ENCODE data around the gene IL10RB. TPM values are rescaled to one million over a fixed set of nuclear protein-coding genes. Genes with fewer than 3 reads are reported as not detected.

Gene IL10RB
- total and polyA plus RNA-seq, 2 of the 8 experiments (the other 6 are each of a cell fraction or from before 2014, with no cell fraction given): 2.7 to 3.2 TPM

GRCh38 chr21:33301632-33302002, 35.5 kb downstream of the IL10RB start:
- WGBS, 2 experiments (ENCODE audit: extremely low coverage in 1 of 2, insufficient coverage in 1 of 2, insufficient read length in 1 of 2, insufficient replicate concordance in 2 of 2, low coverage in 1 of 2, low lambda C conversion rate in 2 of 2, missing lambda C conversion rate in 1 of 2): 90% methylated on average over 2 of the region's 2 CpGs; no CpG with 5 or more reads in 1 of the 2 experiments
- Histone ChIP-seq H2BK15ac (ENCODE audit: low read length) (no peak overlapping the region), H3K4me1 (replicated peaks in 1 of 4; ENCODE audit: control insufficient read depth in 3 of 4, insufficient read depth in 4 of 4, low read length in 3 of 4) (no peaks in the 10 kb centered on the region), H3K56ac (replicated peaks; ENCODE audit: insufficient read length, low read depth, low read length) (no peak overlapping the region), H3K4me3 (ENCODE audit: extremely low read depth in 1 of 4, insufficient read depth in 2 of 4, low read depth in 3 of 4, low read length in 4 of 4) (no peak overlapping the region), H4K91ac (replicated peaks; ENCODE audit: insufficient read length, low read length) (no peak overlapping the region), H2BK5ac (ENCODE audit: low read depth, low read length) (no peak overlapping the region), H3K9ac (replicated peaks in 1 of 4; ENCODE audit: extremely low read depth in 1 of 4, low read depth in 3 of 4, low read length in 3 of 4) (no peak overlapping the region), H3K18ac (ENCODE audit: extremely low read depth, low read length) (no peak overlapping the region), H3K36me3 (ENCODE audit: control insufficient read depth in 2 of 4, insufficient read depth in 4 of 4, low read length in 3 of 4) (no peaks in the 10 kb centered on the region), H4K20me1 (replicated peaks in 1 of 2; ENCODE audit: control insufficient read depth in 1 of 2, insufficient read depth in 2 of 2, low read length in 2 of 2) (no peaks in the 10 kb centered on the region), H3K4ac (replicated peaks; ENCODE audit: insufficient read length, low read depth, low read length) (no peak overlapping the region), H3K4me2 (ENCODE audit: insufficient read depth in 1 of 2, low read depth in 2 of 2, low read length in 2 of 2) (no peak overlapping the region), H3K27me3 (replicated peaks in 1 of 4; ENCODE audit: control insufficient read depth in 3 of 4, extremely low read depth in 1 of 4, insufficient read depth in 3 of 4, low read length in 3 of 4) (no peaks in the 10 kb centered on the region), H3K23ac (ENCODE audit: insufficient read length) (no peak overlapping the region), H3K79me2 (ENCODE audit: control insufficient read depth in 1 of 2, insufficient read depth in 2 of 2, low read length in 2 of 2) (no peaks in the 10 kb centered on the region), H2BK20ac (ENCODE audit: low read length) (no peak overlapping the region), H2BK12ac (ENCODE audit: low read depth, low read length) (no peak overlapping the region), H3K23me2 (ENCODE audit: low read depth, low read length) (no peaks in the 10 kb centered on the region), H3K79me1 (ENCODE audit: low read depth, low read length) (no peaks in the 10 kb centered on the region), H4K5ac (ENCODE audit: insufficient read length, low read depth, low read length) (no peak overlapping the region), H2BK120ac (replicated peaks; ENCODE audit: low read depth, low read length) (no peak overlapping the region), H2AK5ac (ENCODE audit: low read depth, low read length) (no peak overlapping the region), H3K27ac (ENCODE audit: low read depth, low read length) (no peak overlapping the region), H2AFZ (ENCODE audit: low read length) (no peak overlapping the region), H3K9me3 (ENCODE audit: insufficient read depth in 2 of 2, low read depth in 1 of 2, low read length in 1 of 2) (no peaks in the 10 kb centered on the region), H3K14ac (ENCODE audit: insufficient read length) (no peak overlapping the region), H4K8ac (ENCODE audit: extremely low read depth, insufficient read depth, low read length) (no peak overlapping the region)
- CTCF ChIA-PET (ENCODE audit: partially characterized antibody): interaction anchor here (0.7 to 3.1 kb wide), 6 partner anchors 12 to 262 kb away, joined by 3 to 13 read pairs (median 4); no protein-coding TSS in a partner anchor
- POLR2A ChIA-PET (ENCODE audit: partially characterized antibody): no interaction called here
- FAIRE-seq (no peak), DNase-seq (ENCODE audit: low read depth in 1 of 2, low spot score in 2 of 2) (peak in 1 of 2 experiments; percentile 16)
- TF ChIP-seq PHF8 (conservative IDR thresholded peaks at IDR 0.05; ENCODE audit: low read depth, low read length): no peak
- no peak for TF ChIP-seq POU5F1 (IDR thresholded peaks at IDR 0.05; ENCODE audit: low read depth, low read length)
- no peak for TF ChIP-seq POLR2AphosphoS5 (IDR thresholded peaks at IDR 0.05; ENCODE audit: low read depth, low read length)
- no peak for TF ChIP-seq SRF (IDR thresholded peaks at IDR 0.05; ENCODE audit: low read depth, low read length)
- TF ChIP-seq BRCA1 (IDR thresholded peaks at IDR 0.05; ENCODE audit: low read depth, low read length): no peak
- TF ChIP-seq, protein P1, sequence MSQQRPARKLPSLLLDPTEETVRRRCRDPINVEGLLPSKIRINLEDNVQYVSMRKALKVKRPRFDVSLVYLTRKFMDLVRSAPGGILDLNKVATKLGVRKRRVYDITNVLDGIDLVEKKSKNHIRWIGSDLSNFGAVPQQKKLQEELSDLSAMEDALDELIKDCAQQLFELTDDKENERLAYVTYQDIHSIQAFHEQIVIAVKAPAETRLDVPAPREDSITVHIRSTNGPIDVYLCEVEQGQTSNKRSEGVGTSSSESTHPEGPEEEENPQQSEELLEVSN (IDR thresholded peaks at IDR 0.05): no peak

All from H1 (cell line).